Stimulated activated naive CD4-positive, alpha-beta T cell treated with Interleukin-2 at 50 U/mL for 16 hours (primary cell): ENCODE data around the gene ATP11A.
"Not testable (repeated sequence)": the region's sequence is repeated elsewhere in the genome, so short reads cannot be mapped to it uniquely, and the experiment has no call there.

Experiments
- DNase-seq: peaks from one replicate; lab custom pipeline; 2025; lab: John Stamatoyannopoulos, UW

ATP11A gene

DNA sequence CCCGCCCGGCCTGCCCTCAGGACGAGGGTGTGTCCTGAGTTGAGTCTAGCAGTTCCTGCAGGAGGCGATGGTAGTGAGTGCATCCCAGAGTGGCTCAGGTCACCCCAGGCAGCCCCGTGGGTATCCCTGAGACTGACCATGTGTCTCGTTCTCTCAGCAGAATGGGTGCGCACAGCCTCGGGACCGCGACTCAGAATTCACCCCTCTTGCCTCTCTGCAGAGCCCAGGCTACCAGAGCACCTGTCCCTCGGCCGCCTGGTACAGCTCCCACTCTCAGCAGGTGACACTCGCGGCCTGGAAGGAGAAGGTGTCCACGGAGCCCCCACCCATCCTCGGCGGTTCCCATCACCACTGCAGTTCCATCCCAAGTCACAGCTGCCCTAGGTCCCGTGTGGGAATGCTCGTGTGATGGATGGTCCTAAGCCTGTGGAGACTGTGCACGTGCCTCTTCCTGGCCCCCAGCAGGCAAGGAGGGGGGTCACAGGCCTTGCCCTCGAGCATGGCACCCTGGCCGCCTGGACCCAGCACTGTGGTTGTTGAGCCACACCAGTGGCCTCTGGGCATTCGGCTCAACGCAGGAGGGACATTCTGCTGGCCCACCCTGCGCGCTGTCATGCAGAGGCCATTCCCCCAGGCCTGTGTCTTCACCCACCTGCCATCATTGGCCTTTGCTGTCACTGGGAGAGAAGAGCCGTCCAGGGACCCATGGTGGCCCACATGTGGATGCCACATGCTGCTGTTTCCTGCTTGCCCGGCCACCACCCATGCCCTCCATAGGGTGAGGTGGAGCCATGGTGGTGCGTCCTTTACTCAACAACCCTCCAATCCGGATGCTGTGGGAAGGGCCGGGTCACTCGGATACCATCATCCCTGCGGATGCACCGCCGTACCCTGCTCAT lies 192.1 kb downstream of the ATP11A start:
- no peak for DNase-seq

DNA sequence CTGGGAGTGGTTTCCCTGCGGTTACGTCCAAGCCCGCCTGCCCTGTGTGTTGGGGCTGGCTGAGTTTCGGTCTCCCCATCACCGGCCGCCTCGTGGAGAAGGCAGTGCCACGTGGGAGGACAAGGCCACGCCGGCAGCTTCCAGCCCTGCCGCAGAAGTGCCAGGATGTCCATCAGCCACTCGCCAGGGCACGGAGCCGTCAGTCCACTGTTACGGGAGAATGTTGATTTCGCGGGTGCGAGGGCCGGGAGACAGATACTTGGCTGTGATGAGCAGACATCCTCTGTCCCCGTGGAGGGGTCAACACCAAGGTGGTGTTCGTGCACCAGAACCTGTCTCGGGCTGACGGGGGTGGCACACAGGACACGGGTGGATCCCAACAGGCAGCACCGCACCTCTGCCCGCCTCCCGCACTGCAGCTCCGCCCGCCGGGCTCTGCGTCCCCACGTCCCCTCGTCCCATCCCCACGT lies 192.8 kb downstream of the ATP11A start:
- no peak for DNase-seq

DNA sequence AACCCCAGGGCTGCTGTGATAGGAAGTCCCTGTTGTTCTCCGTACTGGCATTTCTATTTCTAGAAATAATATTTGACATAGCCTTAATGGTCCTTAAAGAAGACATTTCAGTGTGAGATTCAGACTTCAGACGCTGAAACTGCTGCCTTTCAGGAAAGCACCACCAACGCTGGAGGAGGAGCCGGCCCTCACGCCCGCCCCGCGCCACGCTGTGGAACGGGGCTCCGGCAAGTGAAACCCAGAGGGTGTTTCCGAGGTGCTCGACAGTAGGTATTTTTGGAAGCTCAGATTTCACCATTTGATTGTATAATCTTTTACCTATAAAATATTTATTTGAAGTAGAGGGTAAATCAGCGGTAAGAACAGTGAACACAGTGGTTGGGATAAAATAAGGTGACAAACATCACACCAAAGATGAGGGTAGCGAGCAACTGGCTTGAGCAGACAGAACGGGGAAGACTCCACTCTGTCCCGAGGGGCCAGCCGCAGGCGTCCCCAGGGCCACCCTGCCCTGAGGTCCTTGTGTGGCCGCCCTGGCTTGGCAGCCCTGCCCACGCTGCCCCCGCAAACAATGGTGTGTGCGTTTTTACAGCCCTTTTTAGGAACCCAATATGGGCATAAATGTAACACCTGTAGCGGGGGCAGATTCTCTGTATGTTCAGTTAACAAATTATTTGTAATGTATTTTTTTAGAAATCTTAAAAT lies 193.6 kb downstream of the ATP11A start:
- no peak for DNase-seq

DNA sequence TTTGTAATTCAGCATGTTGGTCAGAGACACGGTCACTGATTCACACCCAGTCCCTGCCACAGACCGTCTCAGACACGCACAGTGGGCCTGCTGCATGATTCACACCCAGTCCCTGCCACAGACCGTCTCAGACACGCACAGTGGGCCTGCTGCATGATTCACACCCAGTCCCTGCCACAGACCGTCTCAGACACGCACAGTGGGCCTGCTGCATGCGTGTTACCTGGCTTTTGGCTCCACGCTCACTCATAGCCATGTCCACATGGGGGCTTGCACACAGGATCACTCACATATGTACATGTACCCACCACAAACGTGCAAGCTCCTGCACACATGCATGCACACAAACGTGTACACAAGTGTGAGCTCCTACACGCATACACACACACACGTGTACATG lies 194.9 kb downstream of the ATP11A start:
- not testable (repeated sequence) for DNase-seq

DNA sequence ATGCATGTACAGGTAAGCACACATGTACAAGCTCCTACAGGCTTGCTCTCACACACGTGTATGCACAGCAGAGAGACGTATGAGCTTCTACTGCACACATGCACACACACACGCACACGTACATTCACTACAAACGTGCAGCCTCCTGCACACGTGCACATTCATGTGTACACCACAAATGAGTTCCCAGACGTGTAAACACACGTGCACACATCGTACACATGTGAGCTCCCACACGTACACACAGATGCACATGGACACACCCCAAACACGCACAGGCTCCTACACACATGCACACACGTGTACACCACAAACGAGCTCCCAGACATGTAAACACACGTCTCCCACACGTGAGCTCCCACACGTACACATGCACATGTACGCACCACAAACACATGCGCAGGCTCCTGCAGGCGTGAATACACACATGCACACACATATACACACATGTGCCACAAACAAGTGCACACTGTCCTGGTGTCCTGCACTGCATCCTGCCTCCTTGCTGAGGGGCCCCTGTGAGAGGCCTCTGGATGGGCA lies 195.5 kb downstream of the ATP11A start:
- no peak for DNase-seq

DNA sequence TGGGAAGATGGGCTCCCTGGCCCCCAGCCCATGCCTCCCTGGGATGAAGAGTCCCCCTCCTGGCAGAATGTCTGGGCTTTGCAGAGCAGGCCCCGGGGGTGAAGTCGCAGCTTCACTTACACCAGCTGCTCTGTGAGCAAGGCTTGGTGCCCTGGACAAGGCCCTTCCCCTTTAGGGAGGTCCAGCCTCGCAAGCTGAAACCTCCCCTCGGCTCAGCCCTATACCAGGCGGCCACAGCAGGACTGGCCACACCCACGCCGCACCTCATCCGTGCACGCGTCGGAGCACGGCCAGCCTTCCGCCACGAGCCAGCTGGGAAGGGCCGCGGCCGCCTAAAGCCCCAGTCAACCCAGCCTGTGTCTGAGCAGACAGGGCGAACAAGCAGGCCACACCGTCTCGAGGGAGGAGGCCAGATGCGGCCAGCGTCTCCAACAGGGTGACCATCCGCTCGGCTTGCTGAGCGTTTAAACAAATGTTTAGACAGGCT lies 196.0 kb downstream of the ATP11A start:
- no peak for DNase-seq

DNA sequence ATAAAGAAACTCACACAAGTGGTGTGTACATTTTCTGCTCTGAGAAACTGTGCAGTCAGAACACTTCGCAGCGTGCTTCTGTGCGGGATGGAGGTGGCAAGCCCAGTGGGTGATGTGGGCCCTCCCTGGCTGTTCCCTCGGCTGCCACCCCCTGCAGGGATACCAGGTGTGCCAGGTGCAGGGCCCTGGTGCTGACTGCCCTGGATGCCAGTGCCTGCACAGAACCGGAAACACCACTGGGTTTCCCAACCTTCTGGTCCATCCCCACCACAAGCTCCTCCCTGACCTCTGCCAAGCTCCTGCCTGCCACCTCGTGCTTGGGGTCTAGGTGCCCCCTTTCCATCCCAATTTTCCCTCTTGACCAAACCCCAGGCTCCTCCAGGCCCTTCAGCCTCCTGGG lies 197.3 kb downstream of the ATP11A start:
- no peak for DNase-seq

DNA sequence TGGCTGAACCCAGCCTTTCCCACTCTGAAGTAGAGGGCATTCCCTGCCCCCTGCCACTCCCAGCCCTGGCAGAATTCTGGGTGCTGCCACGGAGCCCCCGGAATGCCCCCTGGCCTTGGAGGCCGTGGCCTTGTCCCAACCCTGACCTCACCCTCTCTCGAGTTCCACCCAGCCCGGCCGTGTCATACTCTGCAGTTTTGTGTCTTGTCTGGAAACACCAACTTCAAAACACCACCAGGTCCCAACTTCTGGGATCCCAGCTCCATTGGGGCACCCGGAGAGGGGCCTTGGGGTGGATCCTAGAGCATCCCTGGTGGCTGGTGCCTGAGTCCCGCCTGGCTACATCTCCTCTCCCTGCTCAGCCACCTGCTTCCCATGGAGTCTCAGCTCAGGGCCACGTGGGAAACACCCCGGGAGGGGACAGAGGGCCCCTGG lies 197.7 kb downstream of the ATP11A start:
- DNase-seq: no peak

DNA sequence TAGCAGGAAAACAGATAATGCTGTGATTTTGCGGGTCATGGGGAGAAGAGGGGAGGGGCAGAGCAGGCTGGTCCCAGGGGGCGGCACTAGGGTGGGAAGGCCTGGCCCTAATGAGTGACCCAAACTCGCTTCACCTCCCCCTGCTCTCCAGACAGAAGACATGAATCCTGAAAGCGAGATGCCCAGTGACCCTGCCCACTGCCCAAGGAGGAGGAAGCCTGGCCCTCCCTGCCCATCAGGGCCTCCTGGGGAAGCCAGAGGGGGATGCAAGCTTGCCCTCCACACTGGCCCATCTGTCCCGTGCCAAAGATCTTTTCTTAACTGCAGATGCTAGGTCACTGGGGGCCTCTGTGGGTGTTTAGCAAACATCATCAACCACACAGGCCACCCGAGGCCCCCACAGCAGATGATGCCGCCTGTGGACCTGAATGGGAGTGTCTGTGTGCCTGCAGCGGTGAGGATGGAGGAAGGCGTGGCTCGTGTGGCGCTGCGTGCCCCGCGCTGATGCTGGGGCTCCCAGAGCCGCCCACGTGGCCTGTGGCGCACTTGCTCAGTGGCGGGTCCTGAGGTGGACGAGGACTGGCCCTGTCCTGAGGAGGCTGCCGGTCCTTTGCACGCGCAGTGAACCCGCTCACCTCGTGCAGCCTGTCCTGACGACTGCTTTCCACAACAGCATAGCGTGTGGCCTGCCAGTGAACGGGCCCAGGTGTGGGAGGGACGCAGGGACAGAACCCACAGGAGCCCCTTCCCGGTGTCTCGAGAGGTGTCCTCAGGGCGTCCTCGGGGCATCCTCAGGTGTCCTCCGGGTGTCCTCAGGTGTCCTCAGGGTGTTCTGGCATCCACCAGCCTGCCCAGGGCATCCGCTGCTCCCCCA lies 198.6 kb downstream of the ATP11A start:
- DNase-seq: no peak

DNA sequence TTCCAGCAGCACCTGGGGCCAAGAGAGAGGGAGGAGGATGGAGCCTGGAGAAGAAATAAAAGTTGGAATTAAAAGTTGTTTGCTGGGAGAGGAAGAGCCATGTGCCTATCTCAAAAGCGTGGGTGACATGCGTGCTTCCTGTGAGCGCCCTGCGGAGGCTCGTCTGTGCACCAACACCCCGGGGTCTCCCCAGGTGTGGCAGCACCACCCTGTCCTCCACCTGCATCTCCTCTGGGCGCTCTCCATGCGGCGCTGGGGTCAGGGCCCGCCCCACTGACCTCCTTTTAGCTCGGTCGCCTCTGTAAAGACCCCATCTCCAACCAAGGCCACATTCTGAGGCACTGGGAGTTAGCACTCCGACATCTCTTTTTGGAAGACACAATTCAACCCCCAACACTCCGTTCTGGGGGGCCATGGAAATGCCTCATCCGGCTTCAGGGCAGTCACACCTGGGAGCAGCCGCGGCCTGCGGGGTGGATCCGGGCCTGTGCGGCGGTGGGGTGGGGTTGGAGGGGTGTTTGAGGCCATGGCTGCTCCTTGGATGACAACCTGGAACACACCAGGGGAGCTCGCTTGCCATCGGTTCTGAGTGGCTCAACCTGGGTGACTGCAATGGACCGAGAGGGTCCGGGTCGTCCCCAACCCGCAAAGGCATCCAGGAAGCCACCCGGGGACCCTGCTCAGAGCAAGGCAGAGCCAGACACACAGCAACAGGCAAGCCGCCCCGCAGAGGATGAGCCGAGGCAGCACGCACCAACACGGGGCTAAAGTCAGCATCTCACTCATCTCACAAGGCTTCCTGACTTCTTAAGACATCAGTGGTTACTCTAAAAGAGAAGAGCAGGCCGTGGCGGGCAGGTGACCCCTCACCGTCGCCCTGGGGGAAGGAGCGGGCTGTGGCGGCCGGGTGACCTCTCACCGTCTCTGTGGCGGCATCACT lies 199.8 kb downstream of the ATP11A start:
- no peak for DNase-seq

DNA sequence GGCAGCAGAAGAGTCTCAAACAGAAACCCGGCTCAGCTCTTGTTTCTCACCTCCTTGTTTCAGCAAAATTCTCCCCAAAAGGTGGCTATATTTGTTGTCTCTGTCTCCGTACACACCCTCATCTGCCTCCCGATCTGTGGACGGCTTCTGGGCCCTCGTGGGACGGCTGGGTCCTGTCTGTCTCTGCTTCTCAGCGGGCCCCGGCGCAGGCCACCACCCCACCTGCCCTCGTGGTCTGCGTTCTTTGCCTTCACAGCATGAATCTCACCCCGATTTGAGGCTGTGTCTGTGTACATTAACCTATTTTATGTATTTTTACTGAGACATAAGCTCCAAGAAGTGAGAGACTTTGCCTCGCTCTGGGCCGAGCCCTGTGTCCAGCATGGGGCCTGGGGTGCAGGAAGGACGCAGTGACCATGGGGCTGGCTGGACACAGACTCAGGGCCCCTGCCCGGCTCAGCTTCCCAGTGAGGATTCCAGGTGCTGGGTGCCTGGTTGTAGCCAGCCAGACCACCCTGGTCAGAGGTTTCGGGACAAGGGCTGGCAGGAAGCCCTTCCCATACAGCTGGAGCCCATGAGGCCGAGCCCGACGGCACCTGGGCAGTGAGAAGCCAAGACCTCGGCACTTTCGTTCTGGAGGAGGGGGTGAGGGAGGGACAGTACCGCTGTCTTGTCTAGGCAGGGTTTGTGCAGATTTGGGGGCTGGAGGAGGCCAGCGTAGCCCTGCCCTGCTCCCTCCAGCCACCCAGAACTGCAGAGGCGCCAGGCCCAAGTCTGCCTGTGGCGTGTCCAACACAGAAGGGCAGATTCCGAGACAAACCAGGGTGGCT lies 200.7 kb downstream of the ATP11A start:
- no peak for DNase-seq

DNA sequence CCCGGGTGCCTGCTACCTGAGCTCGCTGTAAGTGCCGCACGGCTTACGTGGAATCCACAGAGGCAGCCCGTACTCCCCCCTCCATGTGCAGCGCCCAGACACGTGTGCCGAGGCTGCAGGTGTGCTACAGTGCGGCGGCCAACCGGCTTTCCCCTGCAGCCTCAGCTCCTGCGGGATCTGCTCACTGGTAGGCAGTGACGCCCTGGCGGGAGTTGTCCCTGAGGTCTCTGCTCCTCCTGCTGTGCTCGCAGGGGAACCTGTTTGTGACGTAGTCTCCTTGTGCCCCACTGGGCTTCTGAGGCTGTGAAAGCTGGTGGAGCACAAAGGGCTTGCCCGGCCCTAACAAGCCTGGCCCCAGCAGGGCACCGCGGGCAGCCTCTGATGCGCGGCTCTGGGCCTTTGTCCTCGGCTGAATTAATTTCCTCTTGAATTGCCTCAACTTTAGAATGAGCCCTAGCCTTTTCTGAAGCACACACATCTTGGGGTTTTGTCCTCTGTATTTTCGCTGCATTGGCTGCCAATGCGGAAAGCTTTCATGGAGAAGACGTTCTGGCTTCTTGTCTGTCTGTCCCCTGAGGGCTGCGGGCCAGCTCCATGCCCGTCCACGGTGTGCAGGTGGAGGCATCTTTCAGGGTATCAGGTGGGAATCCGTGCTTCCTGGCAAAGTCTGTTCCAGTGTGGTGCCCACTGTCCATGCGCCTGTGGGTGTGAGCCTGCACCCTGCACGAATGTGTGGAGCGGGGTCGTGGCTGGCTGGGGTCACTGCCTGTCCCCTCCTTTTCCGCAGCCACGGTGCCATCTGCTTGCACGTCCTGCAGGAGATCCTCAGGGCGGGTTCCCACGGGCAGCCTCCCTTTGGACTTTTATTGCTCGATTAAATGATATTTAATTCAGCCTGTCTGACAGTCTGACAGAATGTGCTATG lies 201.9 kb downstream of the ATP11A start:
- DNase-seq: no peak

DNA sequence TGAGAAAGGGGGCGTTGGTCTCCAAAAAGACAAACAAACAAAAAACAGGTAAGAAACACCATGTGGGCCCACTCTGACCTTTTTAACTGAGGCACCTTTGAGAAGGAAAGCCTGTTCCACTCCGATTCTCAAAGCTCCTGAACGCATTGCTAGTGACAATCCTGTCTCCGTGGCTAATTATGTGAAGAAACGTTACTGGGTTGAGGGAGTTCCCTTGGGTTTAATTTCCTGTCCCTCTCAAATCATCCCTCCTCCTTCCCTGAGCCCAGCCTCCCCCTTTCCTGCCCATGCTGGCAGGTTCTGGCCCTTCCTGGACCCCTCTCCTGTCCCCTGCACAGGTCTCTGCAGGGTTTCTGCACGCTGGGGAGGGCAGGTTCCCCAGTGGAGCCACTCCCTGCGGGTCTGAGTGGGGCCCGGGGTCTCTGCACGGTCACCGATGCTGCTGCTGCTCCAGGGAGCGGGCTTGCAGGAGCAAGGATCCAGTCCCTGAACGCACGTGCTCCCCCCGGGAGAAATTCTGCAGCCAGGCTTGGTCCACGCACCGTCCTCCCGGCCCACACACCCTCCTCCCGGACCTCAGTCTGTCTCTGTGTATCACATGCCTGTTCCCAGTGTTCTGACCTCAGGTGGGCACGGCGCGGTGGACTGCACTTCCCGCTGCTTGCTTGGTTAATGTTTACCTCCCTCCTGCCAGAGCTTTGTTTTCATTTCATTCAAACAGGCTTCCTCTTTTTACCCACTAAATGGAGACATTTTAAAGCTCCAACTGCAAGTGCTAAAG lies 202.8 kb downstream of the ATP11A start:
- no peak for DNase-seq

DNA sequence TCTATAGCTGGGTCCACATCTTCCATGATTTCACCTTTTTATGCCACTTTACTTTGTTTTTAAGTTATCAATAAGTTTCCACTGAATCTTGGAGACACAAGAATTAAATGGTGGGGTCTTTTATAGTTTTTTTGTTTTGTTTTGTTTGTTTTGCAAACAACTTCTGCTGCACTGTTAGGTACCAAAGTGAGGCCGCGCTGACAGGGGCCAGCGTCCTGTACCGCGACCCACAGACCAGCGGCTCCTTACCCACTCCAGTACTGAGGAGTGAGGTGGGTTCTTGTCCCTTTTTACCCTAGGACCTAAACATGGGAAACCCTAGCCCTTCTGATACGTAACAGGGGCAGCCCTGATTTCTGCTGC lies 203.3 kb downstream of the ATP11A start:
- no peak for DNase-seq

DNA sequence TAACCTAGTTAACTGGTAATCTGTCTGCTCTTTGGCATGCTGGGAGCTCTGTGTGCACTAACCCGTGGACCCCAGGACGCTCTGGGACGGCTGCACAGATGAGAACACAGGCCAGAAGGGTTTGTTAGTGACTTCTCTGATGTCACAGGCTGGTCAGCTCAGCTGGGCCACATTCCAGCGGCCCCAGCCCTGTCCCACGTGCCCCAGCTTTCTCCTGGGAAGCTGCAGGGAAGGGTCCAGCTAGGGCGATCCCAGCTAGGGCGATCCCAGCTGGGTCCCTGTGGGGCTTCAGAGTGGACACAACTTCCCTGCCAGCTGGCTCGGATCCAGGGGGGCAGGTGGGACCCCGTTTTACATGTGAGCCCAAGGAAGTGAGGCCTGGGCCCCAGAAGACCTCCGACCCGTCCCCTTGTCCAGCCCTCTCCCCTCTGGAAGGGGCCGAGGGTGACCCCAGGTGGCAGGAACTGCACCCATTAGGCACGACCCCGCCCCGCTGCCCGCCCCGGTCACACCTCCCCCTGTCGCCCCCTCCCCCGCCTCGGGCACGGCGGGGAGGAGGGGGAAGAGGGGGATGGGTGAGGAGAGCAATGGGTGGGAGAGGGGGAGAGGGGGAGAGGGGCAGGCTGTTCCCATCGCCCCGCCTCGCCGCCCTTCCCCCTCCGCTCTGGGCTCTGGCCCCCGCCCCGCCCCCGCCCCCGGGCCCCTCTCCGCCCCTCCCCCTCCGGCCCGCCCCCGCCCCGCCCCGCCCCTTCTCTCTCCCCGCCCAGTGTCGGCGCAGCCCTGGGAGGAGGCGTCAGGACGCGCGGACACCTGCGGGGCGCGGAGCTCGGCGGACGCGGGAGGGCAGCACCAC lies 204.0 kb downstream of the ATP11A start:
- no peak for DNase-seq

DNA sequence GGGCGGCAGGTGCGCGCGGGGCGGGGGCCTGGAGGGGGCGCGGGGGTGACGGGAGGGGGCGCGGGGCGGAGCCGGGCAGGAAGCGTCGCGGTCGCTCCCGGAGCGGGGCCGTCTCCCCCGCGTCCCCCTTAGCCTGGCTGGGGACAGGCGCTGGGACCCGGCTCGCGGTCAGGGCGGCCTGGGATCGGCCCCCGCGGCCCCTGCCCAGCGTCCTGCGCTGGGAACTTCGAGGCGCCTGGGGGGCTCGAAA lies 204.5 kb downstream of the ATP11A start:
- peak; percentile 5 for DNase-seq
